GM13976 (cell line): ENCODE measurements around the gene PI4KA.
A peak's percentile ranks its signal among the peaks of the same experiment; 100 is the strongest.

Experiments
- DNase-seq: peaks from one replicate; pipeline ENCODE4 v3.0.0; 2012; ENCODE audit warnings: low spot score
- CTCF ChIP-seq: IDR thresholded peaks from 2 replicates; pipeline ENCODE4 v1.5.1; 2012; ENCODE audit warnings: borderline replicate concordance, mild to moderate bottlenecking; ENCODE audit not compliant: insufficient read depth; ENCODE audit errors: extremely low read depth, missing control alignments, control extremely low read depth
- in situ Hi-C: fragments of 300-500 bp; cut with MboI; formaldehyde crosslinking; loops from one replicate; pipeline ENCODE4 v1.12.0; 2022; ENCODE audit warnings: low sequenced_read_pairs, mixed read lengths, inconsistent platforms; ENCODE audit not compliant: unreplicated experiment

Gene PI4KA

GRCh38 chr22:20862540-20862939 is 3.9 kb upstream of the PI4KA start:
- no peak for DNase-seq
- no peak for TF ChIP-seq CTCF
- in situ Hi-C loops = loop anchor here (10.0 kb wide), 1 partner anchor 48 kb away; no protein-coding TSS in a partner anchor

GRCh38 chr22:20859615-20860014 is 1.0 kb upstream of the PI4KA start:
- in situ Hi-C loops = loop anchor here (10.0 kb wide), 1 partner anchor 45 kb away; no protein-coding TSS in a partner anchor
- no peak for DNase-seq
- TF ChIP-seq CTCF = no peak

GRCh38 chr22:20857838-20858614 is 585 bp downstream of the PI4KA start:
- DNase-seq = peak; percentile 89
- no peak for TF ChIP-seq CTCF
- in situ Hi-C loops = no loop called here

GRCh38 chr22:20857247-20857643 is 1.4 kb downstream of the PI4KA start:
- in situ Hi-C loops = no loop called here
- DNase-seq = no peak
- TF ChIP-seq CTCF = no peak

GRCh38 chr22:20853236-20853660 is 5.4 kb downstream of the PI4KA start:
- TF ChIP-seq CTCF = no peak
- DNase-seq = peak; percentile 2
- in situ Hi-C loops = no loop called here

- TF ChIP-seq CTCF = no peak
- in situ Hi-C loops = no loop called here
- no peak for DNase-seq
These were observed 6.1 kb downstream of the PI4KA start for GRCh38 chr22:20852503-20852902.
